Measurements from ENCODE around the gene FHL2. TPM values are rescaled to one million over a fixed set of nuclear protein-coding genes. Genes with fewer than 3 reads are reported as not detected.

FHL2 gene
- total and polyA plus RNA-seq, 2 of the 13 experiments (the other 11 are each of a cell fraction or from before 2014, with no cell fraction given) = 1.9 to 74.8 TPM

GRCh38 chr2:105369777-105370690, 28.8 kb downstream of the FHL2 start (continued):
- TF ChIP-seq REPIN1 (CRISPR knock-in tag; IDR thresholded peaks at IDR 0.05; ENCODE audit: borderline replicate concordance, low read depth) (peak; percentile 77; the same call in 1 of the 2 replicates), ZNF850 (CRISPR knock-in tag; conservative IDR thresholded peaks at IDR 0.05) (no peak), FOXO4 (CRISPR knock-in tag; conservative IDR thresholded peaks at IDR 0.05) (no peak), HNRNPH1 (optimal IDR thresholded peaks at IDR 0.05; ENCODE audit: low read depth, low read length) (no peak), MXD1 (CRISPR knock-in tag; IDR thresholded peaks at IDR 0.05) (peak; percentile 43; the same call in 1 of the 2 replicates), SAFB2 (CRISPR knock-in tag; IDR thresholded peaks at IDR 0.05; ENCODE audit: borderline replicate concordance, low read depth) (no peak), ZNF703 (CRISPR knock-in tag; IDR thresholded peaks at IDR 0.05; ENCODE audit: borderline replicate concordance) (no peak), ZNF510 (CRISPR knock-in tag; IDR thresholded peaks at IDR 0.05; ENCODE audit: low read depth) (no peak), CC2D1A (CRISPR knock-in tag; IDR thresholded peaks at IDR 0.05) (no peak), ZBTB34 (CRISPR knock-in tag; IDR thresholded peaks at IDR 0.05) (no peak), IKZF5 (CRISPR knock-in tag; IDR thresholded peaks at IDR 0.05) (peak; percentile 48; the same call in 1 of the 2 replicates), ZFP91 (CRISPR knock-in tag; IDR thresholded peaks at IDR 0.05; ENCODE audit: borderline replicate concordance) (no peak; the same call in 1 of the 2 replicates), NR0B2 (CRISPR knock-in tag; IDR thresholded peaks at IDR 0.05) (peak; percentile 53; the same call in 1 of the 2 replicates), SSRP1 (CRISPR knock-in tag; IDR thresholded peaks at IDR 0.05) (0 out of 2 replicates have a peak, but pooled peaks have one; percentile 25), BRD4 (CRISPR knock-in tag; IDR thresholded peaks at IDR 0.05) (no peak), SRSF1 (optimal IDR thresholded peaks at IDR 0.05; ENCODE audit: low read depth, low read length) (no peak), NFYC (CRISPR knock-in tag; IDR thresholded peaks at IDR 0.05) (no peak), ARNTL (CRISPR knock-in tag; IDR thresholded peaks at IDR 0.05) (0 out of 2 replicates have a peak, but pooled peaks have one; percentile 29), FOXP4 (CRISPR knock-in tag; IDR thresholded peaks at IDR 0.05) (0 out of 2 replicates have a peak, but pooled peaks have one; percentile 25)

All from HepG2 (cell line).